SK-N-SH (cell line): ENCODE data around the gene VTN. TPM values are rescaled to one million over a fixed set of nuclear protein-coding genes. Genes with fewer than 3 reads are reported as not detected.

ENCODE experiments used
- CTCF ChIA-PET: fragments of 300-600, 350-600 bp; formaldehyde crosslinking; extraction: SDS; loops from one replicate; lab custom pipeline; 2021; lab: Yijun Ruan, JAX
- POLR2A ChIA-PET: fragments of 350-600 bp; sonication (Branson Sonifier 250); formaldehyde crosslinking; extraction: SDS; loops from one replicate; lab custom pipeline; 2020; ENCODE audit warnings: antibody characterized with exemption, inconsistent platforms; lab: Yijun Ruan, JAX
- DNase-seq: peaks from one replicate; pipeline ENCODE4 v3.0.0; 2012
- H2AFZ ChIP-seq: fragments of 200-600 bp; sonication (generic); 2 replicates; pipeline ENCODE4 v1.8.1; 2016; ENCODE audit warnings: antibody characterized with exemption, mild to moderate bottlenecking, low read depth
- H3F3A ChIP-seq: fragments of 200-600 bp; sonication (generic); replicated peaks from 2 replicates; pipeline ENCODE3; 2016; ENCODE audit warnings: antibody characterized with exemption, mild to moderate bottlenecking; ENCODE audit not compliant: insufficient read depth
- H3K27ac ChIP-seq, 2 experiments: fragments of 200-500 bp in 1 of 2; fragments of 200-600 bp in 1 of 2; sonication (Bioruptor generic) in 1 of 2; sonication (generic), shearing (Covaris generic) in 1 of 2; 2 replicates each; pipeline versions ENCODE4 v1.5.1 to v1.6.1; 2014 to 2016; ENCODE audit warnings: low read depth in 2 of 2, inconsistent platforms in 1 of 2, low read length in 1 of 2, mild to moderate bottlenecking in 1 of 2, mixed read lengths in 1 of 2
- H3K27me3 ChIP-seq: fragments of 200-600 bp; sonication (generic), shearing (Covaris generic); 2 replicates; pipeline ENCODE4 v1.6.1; 2016; ENCODE audit warnings: mixed run types; ENCODE audit not compliant: insufficient read depth
- H3K36me3 ChIP-seq, 2 experiments: fragments of 200-500 bp in 1 of 2; fragments of 200-600 bp in 1 of 2; sonication (Bioruptor generic) in 1 of 2; sonication (generic) in 1 of 2; replicated peaks in 1 of 2; 2 replicates each; pipeline versions ENCODE3 to v1.5.1; 2014 to 2016; ENCODE audit warnings: low read length in 1 of 2, mild to moderate bottlenecking in 1 of 2; ENCODE audit not compliant: insufficient read depth in 2 of 2, control insufficient read depth in 1 of 2
- H3K4me1 ChIP-seq, 2 experiments: fragments of 200-500 bp in 1 of 2; fragments of 200-600 bp in 1 of 2; sonication (Bioruptor generic) in 1 of 2; sonication (generic), shearing (Covaris generic) in 1 of 2; 2 replicates each; pipeline versions ENCODE4 v1.5.1 to v1.6.1; 2014 to 2016; ENCODE audit warnings: low read depth in 1 of 2, low read length in 1 of 2, mixed run types in 1 of 2; ENCODE audit not compliant: insufficient read depth in 2 of 2, control insufficient read depth in 1 of 2
- H3K4me2 ChIP-seq: fragments of 200-600 bp; sonication (generic), shearing (Covaris generic); 2 replicates; pipeline ENCODE4 v1.6.1; 2017; ENCODE audit warnings: mixed run types
- H3K4me3 ChIP-seq, 2 experiments: fragments of 200-500 bp in 1 of 2; fragments of 200-600 bp in 1 of 2; sonication (Bioruptor generic) in 1 of 2; sonication (generic), shearing (Covaris generic) in 1 of 2; 2 replicates each; pipeline versions ENCODE4 v1.5.1 to v1.8.1; 2014 to 2016; ENCODE audit warnings: low read depth in 2 of 2, inconsistent platforms in 1 of 2, low read length in 1 of 2, mild to moderate bottlenecking in 1 of 2, mixed read lengths in 1 of 2, moderate library complexity in 1 of 2
- H3K79me2 ChIP-seq: fragments of 200-600 bp; sonication (generic); 2 replicates; pipeline ENCODE4 v1.8.1; 2017; ENCODE audit warnings: mild to moderate bottlenecking; ENCODE audit not compliant: insufficient read depth
- H3K9ac ChIP-seq: fragments of 200-600 bp; sonication (generic); 2 replicates; pipeline ENCODE4 v1.6.1; 2017; ENCODE audit warnings: mixed run types
- H3K9me2 ChIP-seq: fragments of 200-600 bp; sonication (generic); 2 replicates; pipeline ENCODE4 v1.6.1; 2017; ENCODE audit warnings: mixed run types
- H3K9me3 ChIP-seq: fragments of 200-600 bp; sonication (generic); 2 replicates; pipeline ENCODE4 v1.6.1; 2017; ENCODE audit warnings: mixed run types, mild to moderate bottlenecking, moderate library complexity
- H4K20me1 ChIP-seq: fragments of 200-600 bp; sonication (generic); 2 replicates; pipeline ENCODE4 v1.6.1; 2017; ENCODE audit warnings: mild to moderate bottlenecking, mixed run types; ENCODE audit not compliant: insufficient read depth
- CHD2 ChIP-seq: fragments of 150-350 bp; IDR thresholded peaks from 2 replicates; pipeline ENCODE4 v1.6.1; 2018; ENCODE audit warnings: low read length; ENCODE audit not compliant: partially characterized antibody
- ELF1 ChIP-seq: IDR thresholded peaks from 2 replicates; pipeline ENCODE4 v1.4.0; 2012
- EP300 ChIP-seq, 2 experiments: IDR thresholded peaks; 2 replicates each; pipeline versions ENCODE4 v1.4.0 to v1.6.1; 2012; ENCODE audit warnings: borderline replicate concordance in 1 of 2, low read depth in 1 of 2, low read length in 1 of 2
- FOSL2 ChIP-seq: IDR thresholded peaks from 2 replicates; pipeline ENCODE4 v1.4.0; 2012; ENCODE audit warnings: low read depth, mild to moderate bottlenecking, moderate library complexity, borderline replicate concordance
- FOXJ3 ChIP-seq: sonication (generic); formaldehyde crosslinking; IDR thresholded peaks from 2 replicates; pipeline ENCODE4 v1.5.1; 2020; ENCODE audit warnings: mild to moderate bottlenecking, missing genetic modification reagents
- FOXM1 ChIP-seq: IDR thresholded peaks from 2 replicates; pipeline ENCODE4 v1.4.0; 2012; ENCODE audit warnings: low read depth, mild to moderate bottlenecking
- GATA2 ChIP-seq: sonication (generic); formaldehyde crosslinking; IDR thresholded peaks from 2 replicates; pipeline ENCODE4 v1.5.0; 2020; ENCODE audit warnings: mild to moderate bottlenecking, missing genetic modification reagents
- MXI1 ChIP-seq: IDR thresholded peaks from 2 replicates; pipeline ENCODE4 v1.6.1; 2012; ENCODE audit warnings: mild to moderate bottlenecking, low read depth, low read length, improper control_type of control experiment
- POLR2AphosphoS5 ChIP-seq: IDR thresholded peaks from 2 replicates; pipeline ENCODE4 v1.6.1; 2012; ENCODE audit warnings: low read depth, low read length
- RCOR1 ChIP-seq: fragments of 150-350 bp; IDR thresholded peaks from 2 replicates; pipeline ENCODE4 v1.6.1; 2017; ENCODE audit warnings: antibody characterized with exemption, low read length
- SIN3A ChIP-seq: IDR thresholded peaks from 2 replicates; pipeline ENCODE4 v1.6.1; 2012; ENCODE audit warnings: low read depth, mild to moderate bottlenecking, low read length, moderate library complexity, borderline replicate concordance
- TAF1 ChIP-seq: IDR thresholded peaks from 2 replicates; pipeline ENCODE4 v1.6.1; 2012; ENCODE audit warnings: low read depth, mild to moderate bottlenecking, low read length, moderate library complexity, borderline replicate concordance
- WGBS: methylation state at CpG from one replicate; pipeline ENCODE4 v1.1.6; 2017; ENCODE audit warnings: low lambda C conversion rate; 5-methylcytosine and 5-hydroxymethylcytosine counted together
- polyA plus RNA-seq, 3 experiments: library from polyadenylated mRNA; depleted of rRNA; stranded (reverse); fragments of >200 nt; gene quantifications; 2 replicates each; pipeline ENCODE4 v1.2.3, GENCODE V29; 2012
- TF ChIP-seq, protein P1 (sequence below): IDR thresholded peaks from 2 replicates; pipeline ENCODE4 v1.4.0; 2012; ENCODE audit warnings: low read depth
- TF ChIP-seq, protein P2 (sequence below): IDR thresholded peaks from 2 replicates; pipeline ENCODE4; 2012
- TF ChIP-seq, protein P3 (sequence below): IDR thresholded peaks from 2 replicates; pipeline ENCODE4 v1.6.1; 2012; ENCODE audit warnings: mild to moderate bottlenecking, low read depth, low read length, moderate library complexity
- TF ChIP-seq, protein P4 (sequence below): fragments of 150-350 bp; IDR thresholded peaks from 2 replicates; pipeline ENCODE4 v1.6.1; 2017; ENCODE audit warnings: antibody characterized with exemption, low read length, low read depth, borderline replicate concordance

The VTN gene
- polyA plus RNA-seq, 1 of the 3 experiments (the other 2 are of a cell fraction), result 1.2 TPM

DNA sequence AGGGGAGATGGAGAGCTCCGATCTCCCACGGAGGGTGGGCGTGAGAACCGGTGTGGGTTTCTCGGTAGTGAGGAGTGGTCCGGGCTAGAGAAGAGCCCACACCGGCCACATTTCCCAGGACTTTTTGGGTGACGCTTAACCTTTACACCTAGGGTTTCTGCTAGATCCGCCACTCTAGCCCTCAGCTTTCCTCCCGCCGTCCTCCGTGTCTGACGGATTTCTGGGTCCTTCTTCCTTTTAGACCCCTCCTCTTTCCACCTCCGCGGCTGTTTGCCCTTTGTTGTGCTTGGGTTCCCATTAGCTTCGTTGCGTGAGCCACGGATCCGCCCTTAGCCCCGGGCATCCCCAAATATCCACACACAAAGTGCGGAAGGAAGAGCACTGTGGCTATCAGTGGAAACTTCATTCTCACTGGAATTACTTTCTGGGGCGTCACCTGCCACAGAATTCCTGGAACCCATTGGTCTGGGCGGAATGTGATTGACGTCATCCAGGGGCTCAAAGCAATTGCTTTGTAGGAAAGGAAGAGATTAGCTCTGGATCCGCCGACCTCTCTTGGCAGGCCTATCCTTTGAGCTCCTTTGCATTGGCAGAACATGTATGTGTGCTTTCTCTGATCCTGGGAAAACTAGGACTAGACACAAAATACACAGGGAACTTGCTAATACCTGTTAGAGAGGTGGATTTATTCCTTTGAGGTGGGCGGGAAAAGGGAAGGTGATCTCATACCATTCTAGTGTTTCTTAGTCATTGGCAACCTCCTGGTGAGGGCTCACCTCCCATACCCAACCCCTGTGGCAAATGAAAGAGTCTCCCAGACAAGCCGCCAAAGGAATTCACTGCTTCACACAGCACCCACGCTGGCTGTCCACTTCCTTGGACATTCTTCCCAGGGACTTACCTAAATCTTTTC is 33.9 kb downstream of the VTN start:
- H2AFZ ChIP-seq, result peak overlapping the region; percentile 17; the same call in 1 of the 2 replicates
- no peaks in the 10 kb centered on the region for H3K9me3 ChIP-seq
- peak overlapping the region; percentile 85 to 89 for H3K27ac ChIP-seq
- H3K4me3 ChIP-seq, result peak overlapping the region; percentile 76 to 91
- 7% methylated on average over 22 of the region's 29 CpGs for WGBS
- POLR2A ChIA-PET, result interaction anchor here (0.9 to 2.3 kb wide), 11 partner anchors 9 to 383 kb away, joined by 3 to 25 read pairs (median 8); partner anchors contain the start of genes POLDIP2, RPL23A, SARM1 and SLC46A1
- H3K79me2 ChIP-seq, result peaks cover 94% of the 10 kb centered on the region
- H3K27me3 ChIP-seq, result no peaks in the 10 kb centered on the region
- peaks cover 19% of the 10 kb centered on the region for H3F3A ChIP-seq
- TF ChIP-seq RCOR1, result peak; percentile 57; the same call in 1 of the 2 replicates
- TF ChIP-seq CHD2, result no peak
- TF ChIP-seq, protein P1, sequence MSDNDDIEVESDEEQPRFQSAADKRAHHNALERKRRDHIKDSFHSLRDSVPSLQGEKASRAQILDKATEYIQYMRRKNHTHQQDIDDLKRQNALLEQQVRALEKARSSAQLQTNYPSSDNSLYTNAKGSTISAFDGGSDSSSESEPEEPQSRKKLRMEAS, result peak; percentile 34; the same call in 1 of the 2 replicates
- TF ChIP-seq, protein P2, sequence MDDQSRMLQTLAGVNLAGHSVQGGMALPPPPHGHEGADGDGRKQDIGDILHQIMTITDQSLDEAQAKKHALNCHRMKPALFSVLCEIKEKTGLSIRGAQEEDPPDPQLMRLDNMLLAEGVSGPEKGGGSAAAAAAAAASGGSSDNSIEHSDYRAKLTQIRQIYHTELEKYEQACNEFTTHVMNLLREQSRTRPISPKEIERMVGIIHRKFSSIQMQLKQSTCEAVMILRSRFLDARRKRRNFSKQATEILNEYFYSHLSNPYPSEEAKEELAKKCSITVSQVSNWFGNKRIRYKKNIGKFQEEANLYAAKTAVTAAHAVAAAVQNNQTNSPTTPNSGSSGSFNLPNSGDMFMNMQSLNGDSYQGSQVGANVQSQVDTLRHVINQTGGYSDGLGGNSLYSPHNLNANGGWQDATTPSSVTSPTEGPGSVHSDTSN, result peak; percentile 51
- TF ChIP-seq FOXM1, result no peak
- TF ChIP-seq SIN3A, result 0 out of 2 replicates have a peak, but pooled peaks have one; percentile 23
- 0 out of 2 replicates have a peak, but pooled peaks have one; percentile 16 for TF ChIP-seq TAF1
- peak; percentile 50; the same call in 1 of the 2 replicates for TF ChIP-seq MXI1
- H3K9me2 ChIP-seq, result no peaks in the 10 kb centered on the region
- H3K4me2 ChIP-seq, result peak overlapping the region; percentile 82
- peaks cover 11 to 21% of the 10 kb centered on the region in 2 experiments; a peak in 3 of 4 replicates for H3K4me1 ChIP-seq
- peak; percentile 75 for DNase-seq
- peaks cover 20 to 28% of the 10 kb centered on the region in 2 experiments for H3K36me3 ChIP-seq
- peak overlapping the region; percentile 90 for H3K9ac ChIP-seq
- peaks cover 33% of the 10 kb centered on the region; the same call in 1 of the 2 replicates for H4K20me1 ChIP-seq
- CTCF ChIA-PET, result interaction anchor here (0.7 to 3.8 kb wide), 14 partner anchors 10 to 580 kb away, joined by 3 to 19 read pairs (median 4); partner anchors contain the start of genes LYRM9, POLDIP2 and VTN

DNA sequence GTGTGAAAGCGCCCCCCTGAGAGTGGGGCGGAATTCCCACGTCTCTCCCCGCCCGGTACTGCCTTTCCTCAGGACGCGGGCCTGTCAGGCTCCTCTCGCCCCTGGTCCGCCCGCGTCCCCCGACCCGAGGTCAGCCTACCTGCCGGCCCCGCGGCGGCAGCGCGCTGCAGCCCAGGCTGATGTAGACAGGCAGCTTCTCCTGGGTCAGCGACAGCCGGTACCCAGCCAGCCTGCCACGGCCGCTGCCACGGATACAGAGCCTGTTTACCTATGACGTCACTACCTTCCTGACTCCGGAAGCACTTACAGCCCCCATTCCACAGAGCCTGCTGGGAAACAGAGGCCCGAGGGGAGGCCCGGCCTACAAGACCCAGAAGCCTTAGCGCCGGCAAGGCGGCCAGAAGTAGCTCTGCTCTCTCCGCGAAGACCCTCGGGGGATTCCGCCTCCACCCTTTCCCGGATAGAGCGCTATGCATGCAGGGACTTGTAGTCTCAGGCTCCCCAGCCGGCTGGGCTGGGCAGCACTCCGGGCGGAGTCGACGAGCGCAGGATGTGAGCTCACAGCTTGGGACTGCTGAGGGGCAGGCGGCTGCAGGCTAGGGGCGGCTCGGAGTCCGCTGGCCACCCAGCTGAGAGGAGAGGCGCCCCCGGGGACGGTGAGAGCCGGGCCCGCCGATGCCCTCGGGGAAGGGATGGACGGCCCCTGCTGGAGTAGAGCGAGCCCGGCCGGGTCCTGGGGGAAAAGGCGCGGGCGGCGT is 34.7 kb downstream of the VTN start, which contains the start of the genes IFT20 and TNFAIP1:
Gene IFT20 (minus strand): TSS at position 272 of the 758 bp plus-strand sequence. CDS start 3,487 bp downstream, outside the sequence.
Gene TNFAIP1 (plus strand): TSS at position 561 of the 758 bp plus-strand sequence. CDS start 3,761 bp downstream, outside the sequence.
- peaks cover 33% of the 10 kb centered on the region; the same call in 1 of the 2 replicates for H4K20me1 ChIP-seq
- H3F3A ChIP-seq, result peaks cover 19% of the 10 kb centered on the region
- peak within 1 kb of the TSS; percentile 87 for H3K4me2 ChIP-seq
- H3K27ac ChIP-seq, result peak within 1 kb of the TSS; percentile 85 to 89
- CTCF ChIA-PET, result interaction anchor here (0.7 to 3.8 kb wide), 14 partner anchors 10 to 579 kb away, joined by 3 to 19 read pairs (median 4); partner anchors contain the start of genes LYRM9, POLDIP2 and VTN
- 0% methylated on average over 32 of the region's 62 CpGs for WGBS
- peaks cover 11 to 21% of the 10 kb centered on the region in 2 experiments; a peak in 3 of 4 replicates for H3K4me1 ChIP-seq
- POLR2A ChIA-PET, result interaction anchor here (0.9 to 2.3 kb wide), 11 partner anchors 9 to 384 kb away, joined by 3 to 25 read pairs (median 8); partner anchors contain the start of genes POLDIP2, RPL23A, SARM1 and SLC46A1
- DNase-seq, result peak; percentile 95
- H3K27me3 ChIP-seq, result no peaks in the 10 kb centered on the region
- peak within 1 kb of the TSS; percentile 57; the same call in 1 of the 2 replicates for H2AFZ ChIP-seq
- H3K79me2 ChIP-seq, result peaks cover 89% of the 10 kb centered on the region
- H3K9ac ChIP-seq, result peak within 1 kb of the TSS; percentile 90
- no peaks in the 10 kb centered on the region for H3K9me2 ChIP-seq
- no peaks in the 10 kb centered on the region for H3K9me3 ChIP-seq
- peak within 1 kb of the TSS; percentile 78 to 91 for H3K4me3 ChIP-seq
- H3K36me3 ChIP-seq, result peaks cover 12 to 28% of the 10 kb centered on the region in 2 experiments
- TF ChIP-seq, protein P1, result peak; percentile 40; the same call in 1 of the 2 replicates
- TF ChIP-seq POLR2AphosphoS5, result peak; percentile 75
- TF ChIP-seq, protein P3, sequence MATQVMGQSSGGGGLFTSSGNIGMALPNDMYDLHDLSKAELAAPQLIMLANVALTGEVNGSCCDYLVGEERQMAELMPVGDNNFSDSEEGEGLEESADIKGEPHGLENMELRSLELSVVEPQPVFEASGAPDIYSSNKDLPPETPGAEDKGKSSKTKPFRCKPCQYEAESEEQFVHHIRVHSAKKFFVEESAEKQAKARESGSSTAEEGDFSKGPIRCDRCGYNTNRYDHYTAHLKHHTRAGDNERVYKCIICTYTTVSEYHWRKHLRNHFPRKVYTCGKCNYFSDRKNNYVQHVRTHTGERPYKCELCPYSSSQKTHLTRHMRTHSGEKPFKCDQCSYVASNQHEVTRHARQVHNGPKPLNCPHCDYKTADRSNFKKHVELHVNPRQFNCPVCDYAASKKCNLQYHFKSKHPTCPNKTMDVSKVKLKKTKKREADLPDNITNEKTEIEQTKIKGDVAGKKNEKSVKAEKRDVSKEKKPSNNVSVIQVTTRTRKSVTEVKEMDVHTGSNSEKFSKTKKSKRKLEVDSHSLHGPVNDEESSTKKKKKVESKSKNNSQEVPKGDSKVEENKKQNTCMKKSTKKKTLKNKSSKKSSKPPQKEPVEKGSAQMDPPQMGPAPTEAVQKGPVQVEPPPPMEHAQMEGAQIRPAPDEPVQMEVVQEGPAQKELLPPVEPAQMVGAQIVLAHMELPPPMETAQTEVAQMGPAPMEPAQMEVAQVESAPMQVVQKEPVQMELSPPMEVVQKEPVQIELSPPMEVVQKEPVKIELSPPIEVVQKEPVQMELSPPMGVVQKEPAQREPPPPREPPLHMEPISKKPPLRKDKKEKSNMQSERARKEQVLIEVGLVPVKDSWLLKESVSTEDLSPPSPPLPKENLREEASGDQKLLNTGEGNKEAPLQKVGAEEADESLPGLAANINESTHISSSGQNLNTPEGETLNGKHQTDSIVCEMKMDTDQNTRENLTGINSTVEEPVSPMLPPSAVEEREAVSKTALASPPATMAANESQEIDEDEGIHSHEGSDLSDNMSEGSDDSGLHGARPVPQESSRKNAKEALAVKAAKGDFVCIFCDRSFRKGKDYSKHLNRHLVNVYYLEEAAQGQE, result no peak
- TF ChIP-seq FOSL2, result no peak
- peak; percentile 83 for TF ChIP-seq ELF1
- TF ChIP-seq, protein P4, sequence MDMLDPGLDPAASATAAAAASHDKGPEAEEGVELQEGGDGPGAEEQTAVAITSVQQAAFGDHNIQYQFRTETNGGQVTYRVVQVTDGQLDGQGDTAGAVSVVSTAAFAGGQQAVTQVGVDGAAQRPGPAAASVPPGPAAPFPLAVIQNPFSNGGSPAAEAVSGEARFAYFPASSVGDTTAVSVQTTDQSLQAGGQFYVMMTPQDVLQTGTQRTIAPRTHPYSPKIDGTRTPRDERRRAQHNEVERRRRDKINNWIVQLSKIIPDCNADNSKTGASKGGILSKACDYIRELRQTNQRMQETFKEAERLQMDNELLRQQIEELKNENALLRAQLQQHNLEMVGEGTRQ, result no peak
- TF ChIP-seq GATA2, result no peak
- no peak for TF ChIP-seq EP300 (IDR thresholded peaks at IDR 0.05; ENCODE audit: borderline replicate concordance in 1 of 2, low read depth in 1 of 2, low read length in 1 of 2)
- peak; percentile 80; the same call in 1 of the 2 replicates for TF ChIP-seq FOXJ3 (CRISPR knock-in tag)
